NCI-H1436 (cell line): Measurements from ENCODE around the gene KNL1.
A peak's percentile ranks its signal among the peaks of the same experiment; 100 is the strongest.
"Not testable (repeated sequence)": the region's sequence is repeated elsewhere in the genome, so short reads cannot be mapped to it uniquely, and the experiment has no call there.

Experiments used
- DNase-seq: peaks from one replicate; lab custom pipeline; 2025; lab: John Stamatoyannopoulos, UW

KNL1 gene

GRCh38 chr15:40676906-40677305 lies 82.9 kb downstream of the KNL1 start:
- DNase-seq: not testable (repeated sequence)

GRCh38 chr15:40680151-40680550 lies 86.1 kb downstream of the KNL1 start:
- DNase-seq: no peak

GRCh38 chr15:40680959-40681358 lies 86.9 kb downstream of the KNL1 start:
- DNase-seq: not testable (repeated sequence)

- no peak for DNase-seq
These were observed 90.3 kb downstream of the KNL1 start for GRCh38 chr15:40684381-40684780.

- no peak for DNase-seq
These were observed 91.3 kb downstream of the KNL1 start for GRCh38 chr15:40685376-40685775.

- no peak for DNase-seq
These were observed 95.1 kb downstream of the KNL1 start for GRCh38 chr15:40688932-40689799.

GRCh38 chr15:40691737-40692136 lies 97.7 kb downstream of the KNL1 start:
- no peak for DNase-seq

GRCh38 chr15:40693904-40694687 lies 100.0 kb downstream of the KNL1 start:
- DNase-seq: no peak

GRCh38 chr15:40694688-40695468 lies 100.8 kb downstream of the KNL1 start, which contains the start of gene RAD51:
Gene RAD51, plus strand, starts transcription at chr15:40695174. Its CDS starts 3,585 bp downstream, at chr15:40698759.
- DNase-seq: peak; percentile 89

- no peak for DNase-seq
These were observed 101.4 kb downstream of the KNL1 start for GRCh38 chr15:40695469-40695890.

- no peak for DNase-seq
These were observed 102.2 kb downstream of the KNL1 start for GRCh38 chr15:40696228-40696627.

- DNase-seq: no peak
These were observed 103.9 kb downstream of the KNL1 start for GRCh38 chr15:40697916-40698315.

- DNase-seq: peak; percentile 2
These were observed 108.0 kb downstream of the KNL1 start for GRCh38 chr15:40702077-40702476.

- no peak for DNase-seq
These were observed 112.1 kb downstream of the KNL1 start for GRCh38 chr15:40706121-40706520.
